GM12874 (cell line): Measurements from ENCODE around the gene SPP2.

Experiments used
- CTCF ChIP-seq: IDR thresholded peaks from 2 replicates; pipeline ENCODE4 v1.5.1; 2011; ENCODE audit warnings: low read depth, mild to moderate bottlenecking, control low read depth, low read length, moderate library complexity; ENCODE audit not compliant: insufficient read depth

The SPP2 gene

DNA sequence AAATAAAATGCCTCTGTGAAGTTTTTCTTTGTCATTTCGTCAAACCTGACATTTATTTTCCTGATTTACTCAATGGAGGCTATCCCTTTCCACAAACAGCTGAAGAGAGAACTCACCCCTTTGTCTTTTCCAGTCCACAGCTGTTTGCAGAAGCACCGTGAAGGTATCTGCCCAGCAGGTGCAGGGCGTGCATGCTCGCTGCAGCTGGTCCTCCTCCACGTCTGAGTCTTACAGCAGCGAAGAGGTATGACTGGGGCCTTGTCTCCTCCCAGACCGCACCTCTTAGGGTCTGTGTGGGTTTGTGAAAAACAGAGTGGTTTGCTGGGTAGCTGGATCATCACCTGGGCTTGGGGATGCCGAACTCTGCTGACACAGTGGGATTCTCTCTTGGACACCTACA, 9.7 kb downstream of the SPP2 start:
- TF ChIP-seq CTCF = no peak

- no peak for TF ChIP-seq CTCF
Measured at GRCh38 chr2:234061624-234062257, 11.2 kb downstream of the SPP2 start.

- no peak for TF ChIP-seq CTCF
Measured at GRCh38 chr2:234066587-234066986, 16.1 kb downstream of the SPP2 start.

- TF ChIP-seq CTCF = no peak
Measured at GRCh38 chr2:234071664-234072063, 21.2 kb downstream of the SPP2 start.

GRCh38 chr2:234072454-234072853, 22.0 kb downstream of the SPP2 start:
- TF ChIP-seq CTCF = no peak

DNA sequence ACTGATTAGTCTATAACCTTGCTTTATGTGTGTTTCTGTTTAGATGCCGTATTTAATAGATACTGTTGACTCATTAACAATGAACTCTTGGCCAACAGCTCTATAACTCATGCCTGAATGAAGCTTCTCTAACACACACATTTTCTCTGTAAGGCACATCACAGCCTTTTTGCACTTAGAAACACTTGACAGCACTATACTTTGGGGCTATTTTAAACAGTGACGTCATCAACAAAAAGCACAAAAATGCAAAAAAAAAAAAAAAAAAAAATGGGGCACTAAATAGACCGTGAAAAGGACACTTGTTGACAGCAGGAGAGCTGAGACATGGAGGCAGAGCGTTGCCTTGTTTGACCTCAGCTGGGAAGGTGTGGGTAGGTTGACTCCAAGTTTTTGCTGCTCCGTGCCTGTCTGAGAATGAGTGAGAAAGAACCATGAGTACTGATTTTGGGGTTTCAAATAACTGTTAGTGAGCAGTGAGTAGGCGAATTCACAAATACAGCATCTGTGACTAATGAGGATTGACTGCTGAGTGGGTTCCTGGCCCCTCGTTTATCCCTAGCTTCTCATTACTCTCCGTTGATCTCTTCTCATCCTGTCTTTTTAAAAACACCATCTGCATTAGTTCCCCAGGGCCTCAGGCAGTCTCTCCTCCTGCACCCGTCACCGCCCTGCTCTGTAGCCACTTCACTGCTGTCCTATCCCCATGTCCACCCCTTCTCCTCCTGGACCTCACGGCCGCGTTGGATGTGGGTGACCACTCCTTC, 24.4 kb downstream of the SPP2 start:
- TF ChIP-seq CTCF = no peak

- no peak for TF ChIP-seq CTCF
Measured at GRCh38 chr2:234075518-234075915, 25.0 kb downstream of the SPP2 start.
